Thyroid gland (tissue), 4 donors: Measurements from ENCODE around the gene CAPN5. TPM values are rescaled to one million over a fixed set of nuclear protein-coding genes. Genes with fewer than 3 reads are reported as not detected.

Experiments
- DNase-seq, 2 donors: peaks; one replicate each; pipeline ENCODE4 v3.0.0-alpha.2; 2019
- H3K27ac ChIP-seq, 3 donors: fragments of 200-600 bp; sonication (generic); 1 replicate in 2 of 3; 2 replicates in 1 of 3; pipeline ENCODE4 v1.5.1; 2016 to 2019; ENCODE audit warnings: mild to moderate bottlenecking in 1 of 3, moderate library complexity in 1 of 3
- H3K27me3 ChIP-seq: fragments of 200-600 bp; sonication (generic); one replicate; pipeline ENCODE4 v1.5.1; 2019
- H3K36me3 ChIP-seq, 2 donors: fragments of 200-600 bp; sonication (generic); one replicate each; pipeline ENCODE4 v1.5.1; 2016 to 2019
- H3K4me1 ChIP-seq, 2 donors: fragments of 200-600 bp; sonication (generic); one replicate each; pipeline ENCODE4 v1.5.1; 2017 to 2019
- H3K4me3 ChIP-seq, 3 donors: fragments of 200-600 bp; sonication (generic); replicated peaks in 1 of 3; 1 replicate in 2 of 3; 2 replicates in 1 of 3; pipeline ENCODE4 v1.5.1; 2016; ENCODE audit warnings: mild to moderate bottlenecking in 1 of 3
- H3K9me3 ChIP-seq: fragments of 200-600 bp; sonication (generic); one replicate; pipeline ENCODE4 v1.5.1; 2017
- CTCF ChIP-seq, 6 experiments: fragments of 200-600 bp in 3 of 6; fragments of 450-650 bp in 3 of 6; sonication (generic) in 3 of 6; IDR thresholded peaks; one replicate each; pipeline ENCODE4 v1.5.1; 2016 to 2019; ENCODE audit warnings: antibody characterized with exemption in 6 of 6, mild to moderate bottlenecking in 2 of 6, inconsistent platforms in 1 of 6, moderate library complexity in 1 of 6
- POLR2A ChIP-seq, 2 donors: fragments of 450-650 bp; IDR thresholded peaks; one replicate each; pipeline ENCODE4 v1.6.1; 2017; ENCODE audit warnings: antibody characterized with exemption in 2 of 2, mild to moderate bottlenecking in 2 of 2, moderate library complexity in 1 of 2
- WGBS, 2 donors: methylation state at CpG; one replicate each; pipeline ENCODE4 v1.1.5; 2017; 5-methylcytosine and 5-hydroxymethylcytosine counted together
- intact Hi-C: fragments of 100-400 bp; cut with DNase I; formaldehyde crosslinking; loops from one replicate; pipeline ENCODE4 v1.15.1; 2023
- total RNA-seq, 4 donors: library from RNA; depleted of rRNA; stranded (reverse); fragments of >200 nt; gene quantifications; one replicate each; pipeline ENCODE4 v1.2.3, GENCODE V29; 2016

CAPN5 gene
- total RNA-seq, 4 donors from 2014 or later, result 3.0 to 5.6 (median 4.1) TPM

- no peak for DNase-seq
- Histone ChIP-seq H3K27me3 (no peaks in the 10 kb centered on the region), H3K36me3 (no peaks in the 10 kb centered on the region), H3K4me1 (peaks cover 4 to 29% of the 10 kb centered on the region in 2 donors), H3K27ac (no peak overlapping the region), H3K4me3 (no peak overlapping the region), H3K9me3 (no peaks in the 10 kb centered on the region)
- TF ChIP-seq CTCF (IDR thresholded peaks at IDR 0.05) (no peak), POLR2A (IDR thresholded peaks at IDR 0.05) (no peak)
- 88 to 97% methylated on average over 7 of the region's 7 CpGs for WGBS, 2 donors
- intact Hi-C loops, result no loop called here
Measured at GRCh38 chr11:77068457-77069335, 1.9 kb downstream of the CAPN5 start.

GRCh38 chr11:77069336-77069968, 2.7 kb downstream of the CAPN5 start:
- H3K36me3 ChIP-seq, result no peaks in the 10 kb centered on the region
- H3K9me3 ChIP-seq, result no peaks in the 10 kb centered on the region
- TF ChIP-seq CTCF (IDR thresholded peaks at IDR 0.05) (no peak), POLR2A (IDR thresholded peaks at IDR 0.05) (no peak)
- peaks cover 4 to 36% of the 10 kb centered on the region in 2 donors for H3K4me1 ChIP-seq
- no peaks in the 10 kb centered on the region for H3K27me3 ChIP-seq
- no peak overlapping the region for H3K27ac ChIP-seq
- 55 to 70% methylated on average over 6 of the region's 6 CpGs for WGBS, 2 donors
- intact Hi-C loops, result no loop called here
- no peak overlapping the region for H3K4me3 ChIP-seq
- no peak for DNase-seq

- Histone ChIP-seq H3K27me3 (no peaks in the 10 kb centered on the region), H3K4me3 (no peak overlapping the region), H3K4me1 (peaks cover 4 to 40% of the 10 kb centered on the region in 2 donors), H3K36me3 (no peaks in the 10 kb centered on the region), H3K27ac (no peak overlapping the region), H3K9me3 (no peaks in the 10 kb centered on the region)
- intact Hi-C loops, result no loop called here
- TF ChIP-seq POLR2A (IDR thresholded peaks at IDR 0.05), result no peak
- TF ChIP-seq CTCF (IDR thresholded peaks at IDR 0.05), result no peak
- WGBS, 2 donors, result 92 to 97% methylated on average over 2 to 8 of the region's 8 CpGs
- no peak for DNase-seq
Measured at GRCh38 chr11:77069969-77070582, 3.3 kb downstream of the CAPN5 start.

- no peak overlapping the region for H3K4me3 ChIP-seq
- H3K27ac ChIP-seq, result no peak overlapping the region
- no peaks in the 10 kb centered on the region for H3K9me3 ChIP-seq
- H3K4me1 ChIP-seq, result peaks cover 0 to 40% of the 10 kb centered on the region in 2 donors
- WGBS, 2 donors, result 90 to 93% methylated on average over 7 of the region's 7 CpGs
- TF ChIP-seq CTCF (IDR thresholded peaks at IDR 0.05) (no peak), POLR2A (IDR thresholded peaks at IDR 0.05) (no peak)
- intact Hi-C loops, result no loop called here
- no peak for DNase-seq
- no peaks in the 10 kb centered on the region for H3K36me3 ChIP-seq
- no peaks in the 10 kb centered on the region for H3K27me3 ChIP-seq
Measured at GRCh38 chr11:77071077-77071476, 4.3 kb downstream of the CAPN5 start.
